Fibroblast of villous mesenchyme (primary cell): ENCODE results near the gene DNAJC6. TPM values are rescaled to one million over a fixed set of nuclear protein-coding genes. Genes with fewer than 3 reads are reported as not detected.

ENCODE experiments used
- DNase-seq: peaks from one replicate; pipeline ENCODE4 v3.0.0-alpha.2; 2010; ENCODE audit warnings: low read depth
- H3K4me3 ChIP-seq: 2 replicates; pipeline ENCODE4 v1.5.1; 2011; ENCODE audit warnings: low read depth, mild to moderate bottlenecking, low read length
- CTCF ChIP-seq: IDR thresholded peaks from 2 replicates; pipeline ENCODE4 v1.5.1; 2012; ENCODE audit warnings: low read depth, mild to moderate bottlenecking, low read length; ENCODE audit not compliant: insufficient read depth
- total RNA-seq: library from RNA; depleted of rRNA; stranded (reverse); fragments of >200 nt; gene quantifications from 2 replicates; pipeline ENCODE4 v1.2.3, GENCODE V29; 2012

The DNAJC6 gene
- 12.2 and 24.6 TPM in 2 replicates for total RNA-seq

- DNase-seq, result peak; percentile 64
- TF ChIP-seq CTCF, result no peak
- H3K4me3 ChIP-seq, result peak within 1 kb of the TSS; percentile 40
Measured at GRCh38 chr1:65309304-65310077, at the start of gene DNAJC6. Gene DNAJC6 (plus strand): TSS chr1:65309543. CDS start chr1:65309746, 203 bp downstream.

DNA sequence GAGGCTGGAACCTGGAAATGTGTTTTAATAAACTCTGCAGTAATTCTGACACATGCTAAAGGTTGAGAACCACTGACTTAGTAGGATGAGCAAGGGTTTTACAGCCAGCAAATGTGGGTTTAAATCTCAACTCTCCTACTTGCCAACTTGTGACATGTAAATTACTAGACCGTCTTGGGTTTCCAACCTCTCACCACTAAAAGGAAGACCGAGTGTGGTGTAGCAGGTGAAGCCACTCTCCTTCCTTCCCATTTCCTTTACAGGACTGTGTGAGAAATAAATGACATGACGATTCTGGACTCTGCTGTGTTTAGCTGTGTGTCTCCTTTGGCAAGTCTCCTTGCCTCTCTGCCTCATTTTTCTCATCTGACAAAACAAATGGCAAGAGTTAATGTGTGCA, 49.5 kb upstream of the DNAJC6 start:
- no peak overlapping the region for H3K4me3 ChIP-seq
- DNase-seq, result no peak
- TF ChIP-seq CTCF, result no peak

DNA sequence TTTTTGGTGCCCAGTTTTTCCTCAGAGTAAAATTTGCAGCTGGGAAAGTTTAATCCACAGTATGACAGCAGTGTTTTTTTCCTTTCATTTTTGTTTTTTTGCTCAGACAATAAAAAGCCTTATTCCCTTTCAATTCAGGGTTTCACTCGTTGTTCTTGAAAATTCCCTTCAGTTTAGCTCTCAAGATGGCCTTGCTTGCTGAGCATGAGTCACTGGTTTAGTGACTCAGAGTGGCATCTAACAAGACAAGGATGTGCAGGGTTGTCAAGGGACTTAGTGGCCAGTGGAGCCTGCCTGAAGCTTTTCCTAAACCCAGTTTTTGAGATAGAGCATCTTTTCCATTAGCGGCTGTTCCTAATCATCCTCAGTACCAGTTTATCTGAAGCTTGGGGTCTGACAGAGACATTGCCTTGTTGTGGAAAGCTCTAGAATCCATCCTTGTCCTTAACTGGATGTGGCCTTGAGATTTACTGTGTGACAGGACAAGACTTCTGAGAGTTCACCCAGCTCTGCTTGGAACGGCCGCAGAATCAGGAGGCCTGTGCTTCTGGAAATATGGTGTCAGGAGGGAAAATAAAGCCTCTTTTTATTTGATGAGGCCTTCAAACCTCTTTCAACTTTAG, 48.4 kb upstream of the DNAJC6 start:
- peak; percentile 62 for DNase-seq
- no peak for TF ChIP-seq CTCF
- H3K4me3 ChIP-seq, result no peak overlapping the region

GRCh38 chr1:65263286-65263685, 46.1 kb upstream of the DNAJC6 start:
- no peak for TF ChIP-seq CTCF
- no peak for DNase-seq
- no peak overlapping the region for H3K4me3 ChIP-seq

DNA sequence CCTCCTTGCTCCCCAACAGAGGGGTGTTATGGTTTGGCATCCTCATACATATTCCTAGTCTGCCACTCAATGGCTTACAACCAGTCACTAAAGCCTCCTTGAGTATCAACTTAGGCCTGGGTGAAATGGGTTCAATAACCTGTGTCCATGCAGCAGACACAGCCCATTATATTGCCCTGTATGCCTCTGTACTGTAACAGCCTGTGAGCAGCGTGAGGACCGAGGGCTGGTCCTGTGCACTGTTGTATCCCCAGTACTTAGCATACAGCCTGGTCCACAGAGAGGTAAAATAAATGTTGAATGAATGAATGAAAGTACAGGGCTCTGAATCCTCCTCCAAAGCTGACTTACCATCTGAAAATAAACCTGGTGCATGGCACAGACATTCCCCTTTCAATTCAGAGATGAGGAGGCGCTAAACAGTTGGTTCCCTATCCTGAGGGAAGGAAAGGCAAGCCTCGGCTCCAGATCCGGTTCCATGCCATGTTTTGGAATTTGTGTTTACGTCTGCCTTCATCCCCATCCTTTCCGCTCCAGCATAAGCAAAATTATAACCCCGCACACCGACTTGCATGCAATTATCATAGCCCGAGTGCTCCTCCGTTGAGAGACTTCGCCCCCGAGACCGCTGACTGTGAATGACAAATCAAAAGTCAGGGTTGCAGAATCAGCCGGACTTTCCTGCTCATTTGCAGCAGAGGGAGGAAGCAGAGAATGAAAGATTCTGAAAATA, 45.0 kb upstream of the DNAJC6 start:
- peak; percentile 48 for DNase-seq
- peak overlapping the region; percentile 34 for H3K4me3 ChIP-seq
- TF ChIP-seq CTCF, result no peak

DNA sequence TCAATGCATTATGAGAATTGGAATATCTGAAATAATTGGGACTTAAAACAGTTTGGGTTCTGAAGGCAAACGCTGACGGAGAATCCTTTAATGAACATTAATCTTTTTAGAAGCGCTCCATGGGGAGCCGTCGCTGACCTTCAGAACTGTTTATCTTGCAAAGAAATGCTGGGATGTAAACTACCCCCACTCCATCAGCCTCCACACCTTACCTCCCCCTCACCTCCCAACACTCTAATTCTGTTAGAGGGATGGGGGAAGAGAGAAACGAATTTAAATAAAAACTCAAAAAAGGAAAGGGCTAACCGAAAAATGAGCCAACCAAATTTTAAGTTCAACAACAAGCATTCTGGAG, 44.1 kb upstream of the DNAJC6 start:
- H3K4me3 ChIP-seq, result peak overlapping the region; percentile 48
- DNase-seq, result no peak
- no peak for TF ChIP-seq CTCF
